SK-N-SH treated with all-trans-retinoic acid at 6 μM for 48 hours (cell line): ENCODE data around the gene CWC22.

Source experiments
- ATAC-seq: fragments of 200-7000 bp; cut with Tn5 transposase; 3 replicates; pipeline ENCODE4 v1.9.1; 2020; ENCODE audit warnings: mild to moderate bottlenecking, moderate library complexity
- ESRRG ChIP-seq: fragments of 250-450 bp; sonication (Bioruptor Pico); IDR thresholded peaks from 2 replicates; pipeline ENCODE4 v1.6.1; 2021; ENCODE audit warnings: mild to moderate bottlenecking
- GLIS3 ChIP-seq: fragments of 250-450 bp; sonication (Bioruptor Pico); IDR thresholded peaks from 2 replicates; pipeline ENCODE4 v1.5.0; 2020; ENCODE audit warnings: mild to moderate bottlenecking, moderate library complexity
- ISL1 ChIP-seq: fragments of 250-450 bp; sonication (Bioruptor Pico); IDR thresholded peaks from 2 replicates; pipeline ENCODE4 v2.1.2; 2022; ENCODE audit warnings: mild to moderate bottlenecking, moderate library complexity
- POU6F1 ChIP-seq: fragments of 250-450 bp; sonication (Bioruptor Pico); IDR thresholded peaks from 2 replicates; pipeline ENCODE4 v1.8.0; 2021; ENCODE audit warnings: low read depth, mild to moderate bottlenecking, moderate library complexity, borderline replicate concordance
- RARB ChIP-seq: fragments of 250-450 bp; sonication (Bioruptor Pico); IDR thresholded peaks from 2 replicates; pipeline ENCODE4 v1.8.0; 2021; ENCODE audit warnings: mild to moderate bottlenecking, moderate library complexity
- SNAI2 ChIP-seq: fragments of 250-450 bp; sonication (Bioruptor Pico); IDR thresholded peaks from 2 replicates; pipeline ENCODE4 v1.5.0; 2020; ENCODE audit warnings: mild to moderate bottlenecking, moderate library complexity
- TCF4 ChIP-seq: fragments of 250-450 bp; sonication (Bioruptor Pico); IDR thresholded peaks from 2 replicates; pipeline ENCODE4 v1.8.0; 2021; ENCODE audit warnings: mild to moderate bottlenecking, moderate library complexity, borderline replicate concordance
- TOX ChIP-seq: fragments of 250-450 bp; sonication (Bioruptor Pico); IDR thresholded peaks from 2 replicates; pipeline ENCODE4 v1.8.0; 2021; ENCODE audit warnings: mild to moderate bottlenecking, moderate library complexity, borderline replicate concordance
- ZC3H10 ChIP-seq: fragments of 250-450 bp; sonication (Bioruptor Pico); IDR thresholded peaks from 2 replicates; pipeline ENCODE4 v1.5.1; 2021; ENCODE audit warnings: mild to moderate bottlenecking, moderate library complexity
- ZFP3 ChIP-seq: fragments of 250-450 bp; sonication (Bioruptor Pico); IDR thresholded peaks from 2 replicates; pipeline ENCODE4 v1.5.0; 2020; ENCODE audit warnings: mild to moderate bottlenecking, moderate library complexity
- ZFP30 ChIP-seq: fragments of 450-650 bp; formaldehyde crosslinking; IDR thresholded peaks from 2 replicates; pipeline ENCODE4 v1.5.0; 2022; ENCODE audit warnings: mild to moderate bottlenecking, moderate library complexity
- ZNF70 ChIP-seq: fragments of 450-650 bp; formaldehyde crosslinking; IDR thresholded peaks from 2 replicates; pipeline ENCODE4 v1.5.0; 2020; ENCODE audit warnings: mild to moderate bottlenecking, moderate library complexity
- ZNF8 ChIP-seq: fragments of 450-650 bp; formaldehyde crosslinking; IDR thresholded peaks from 2 replicates; pipeline ENCODE4 v1.5.0; 2020; ENCODE audit warnings: mild to moderate bottlenecking, moderate library complexity
- TF ChIP-seq, protein P1 (sequence below): fragments of 250-450 bp; sonication (Bioruptor Pico); IDR thresholded peaks from 2 replicates; pipeline ENCODE4 v1.5.1; 2020; ENCODE audit warnings: low read depth, mild to moderate bottlenecking, moderate library complexity
- TF ChIP-seq, protein P2 (sequence below): fragments of 250-450 bp; sonication (Bioruptor Pico); IDR thresholded peaks from 2 replicates; pipeline ENCODE4 v1.8.0; 2020; ENCODE audit warnings: mild to moderate bottlenecking, moderate library complexity, borderline replicate concordance
- TF ChIP-seq, protein P3 (sequence below): fragments of 250-450 bp; sonication (Bioruptor Pico); IDR thresholded peaks from 2 replicates; pipeline ENCODE4 v1.5.0; 2020; ENCODE audit warnings: mild to moderate bottlenecking, moderate library complexity

Gene CWC22

DNA sequence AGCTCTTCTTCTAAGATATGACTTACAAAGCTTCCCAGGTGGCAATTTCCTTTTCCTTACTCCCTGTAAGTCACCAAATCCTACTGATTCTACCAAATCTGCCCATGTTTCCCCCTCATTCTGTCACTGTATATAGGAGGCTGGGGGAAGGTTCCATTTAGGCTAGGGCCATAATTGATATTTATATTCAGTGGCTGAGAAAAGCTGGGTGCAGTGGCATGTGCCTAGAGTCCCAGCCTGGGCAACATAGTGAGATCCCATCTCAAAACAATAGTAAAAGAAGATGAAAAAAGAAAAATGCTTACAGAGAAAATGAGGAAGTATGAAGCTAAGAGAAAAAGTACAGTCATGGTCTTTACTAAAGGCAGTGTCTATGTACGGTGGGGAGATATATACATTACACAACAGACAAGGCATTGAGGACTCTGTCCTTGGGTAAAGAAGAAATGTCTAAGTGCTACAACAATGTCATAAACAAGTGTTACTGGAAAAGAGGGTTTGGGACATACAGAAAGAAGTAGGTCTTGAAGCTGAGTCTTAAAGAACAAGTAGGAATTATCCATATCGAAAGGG, 4.8 kb downstream of the CWC22 start (continued):
- TF ChIP-seq POU6F1 (no peak), ESRRG (CRISPR knock-in tag) (no peak), SNAI2 (CRISPR knock-in tag) (no peak)
- TF ChIP-seq, protein P1, sequence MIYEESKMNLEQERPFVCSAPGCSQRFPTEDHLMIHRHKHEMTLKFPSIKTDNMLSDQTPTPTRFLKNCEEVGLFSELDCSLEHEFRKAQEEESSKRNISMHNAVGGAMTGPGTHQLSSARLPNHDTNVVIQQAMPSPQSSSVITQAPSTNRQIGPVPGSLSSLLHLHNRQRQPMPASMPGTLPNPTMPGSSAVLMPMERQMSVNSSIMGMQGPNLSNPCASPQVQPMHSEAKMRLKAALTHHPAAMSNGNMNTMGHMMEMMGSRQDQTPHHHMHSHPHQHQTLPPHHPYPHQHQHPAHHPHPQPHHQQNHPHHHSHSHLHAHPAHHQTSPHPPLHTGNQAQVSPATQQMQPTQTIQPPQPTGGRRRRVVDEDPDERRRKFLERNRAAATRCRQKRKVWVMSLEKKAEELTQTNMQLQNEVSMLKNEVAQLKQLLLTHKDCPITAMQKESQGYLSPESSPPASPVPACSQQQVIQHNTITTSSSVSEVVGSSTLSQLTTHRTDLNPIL (CRISPR knock-in tag) = no peak
- TF ChIP-seq, all 23 proteins: peak for 0

GRCh38 chr2:180001726-180002125, 5.4 kb downstream of the CWC22 start:
- TF ChIP-seq, protein P2, sequence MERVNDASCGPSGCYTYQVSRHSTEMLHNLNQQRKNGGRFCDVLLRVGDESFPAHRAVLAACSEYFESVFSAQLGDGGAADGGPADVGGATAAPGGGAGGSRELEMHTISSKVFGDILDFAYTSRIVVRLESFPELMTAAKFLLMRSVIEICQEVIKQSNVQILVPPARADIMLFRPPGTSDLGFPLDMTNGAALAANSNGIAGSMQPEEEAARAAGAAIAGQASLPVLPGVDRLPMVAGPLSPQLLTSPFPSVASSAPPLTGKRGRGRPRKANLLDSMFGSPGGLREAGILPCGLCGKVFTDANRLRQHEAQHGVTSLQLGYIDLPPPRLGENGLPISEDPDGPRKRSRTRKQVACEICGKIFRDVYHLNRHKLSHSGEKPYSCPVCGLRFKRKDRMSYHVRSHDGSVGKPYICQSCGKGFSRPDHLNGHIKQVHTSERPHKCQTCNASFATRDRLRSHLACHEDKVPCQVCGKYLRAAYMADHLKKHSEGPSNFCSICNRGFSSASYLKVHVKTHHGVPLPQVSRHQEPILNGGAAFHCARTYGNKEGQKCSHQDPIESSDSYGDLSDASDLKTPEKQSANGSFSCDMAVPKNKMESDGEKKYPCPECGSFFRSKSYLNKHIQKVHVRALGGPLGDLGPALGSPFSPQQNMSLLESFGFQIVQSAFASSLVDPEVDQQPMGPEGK (CRISPR knock-in tag) = no peak
- TF ChIP-seq TCF4 (CRISPR knock-in tag) (no peak), ZFP3 (CRISPR knock-in tag) (no peak), ZNF70 (CRISPR knock-in tag) (no peak), ZFP30 (CRISPR knock-in tag) (no peak), ZC3H10 (CRISPR knock-in tag) (no peak), TOX (no peak), ISL1 (CRISPR knock-in tag) (no peak), POU6F1 (no peak), GLIS3 (CRISPR knock-in tag) (no peak), SNAI2 (CRISPR knock-in tag) (no peak), ESRRG (CRISPR knock-in tag) (no peak)
- TF ChIP-seq, protein P3, sequence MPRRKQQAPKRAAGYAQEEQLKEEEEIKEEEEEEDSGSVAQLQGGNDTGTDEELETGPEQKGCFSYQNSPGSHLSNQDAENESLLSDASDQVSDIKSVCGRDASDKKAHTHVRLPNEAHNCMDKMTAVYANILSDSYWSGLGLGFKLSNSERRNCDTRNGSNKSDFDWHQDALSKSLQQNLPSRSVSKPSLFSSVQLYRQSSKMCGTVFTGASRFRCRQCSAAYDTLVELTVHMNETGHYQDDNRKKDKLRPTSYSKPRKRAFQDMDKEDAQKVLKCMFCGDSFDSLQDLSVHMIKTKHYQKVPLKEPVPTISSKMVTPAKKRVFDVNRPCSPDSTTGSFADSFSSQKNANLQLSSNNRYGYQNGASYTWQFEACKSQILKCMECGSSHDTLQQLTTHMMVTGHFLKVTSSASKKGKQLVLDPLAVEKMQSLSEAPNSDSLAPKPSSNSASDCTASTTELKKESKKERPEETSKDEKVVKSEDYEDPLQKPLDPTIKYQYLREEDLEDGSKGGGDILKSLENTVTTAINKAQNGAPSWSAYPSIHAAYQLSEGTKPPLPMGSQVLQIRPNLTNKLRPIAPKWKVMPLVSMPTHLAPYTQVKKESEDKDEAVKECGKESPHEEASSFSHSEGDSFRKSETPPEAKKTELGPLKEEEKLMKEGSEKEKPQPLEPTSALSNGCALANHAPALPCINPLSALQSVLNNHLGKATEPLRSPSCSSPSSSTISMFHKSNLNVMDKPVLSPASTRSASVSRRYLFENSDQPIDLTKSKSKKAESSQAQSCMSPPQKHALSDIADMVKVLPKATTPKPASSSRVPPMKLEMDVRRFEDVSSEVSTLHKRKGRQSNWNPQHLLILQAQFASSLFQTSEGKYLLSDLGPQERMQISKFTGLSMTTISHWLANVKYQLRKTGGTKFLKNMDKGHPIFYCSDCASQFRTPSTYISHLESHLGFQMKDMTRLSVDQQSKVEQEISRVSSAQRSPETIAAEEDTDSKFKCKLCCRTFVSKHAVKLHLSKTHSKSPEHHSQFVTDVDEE = no peak
- peak; percentile 24; the same call in 2 of the 3 replicates for ATAC-seq

GRCh38 chr2:180000434-180000833, 6.7 kb downstream of the CWC22 start:
- peak; percentile 61 for ATAC-seq
- TF ChIP-seq ISL1 (CRISPR knock-in tag) (peak; percentile 32; the same call in 1 of the 2 replicates), ZNF8 (CRISPR knock-in tag) (no peak)

GRCh38 chr2:179999000-179999399, 8.1 kb downstream of the CWC22 start:
- ATAC-seq = no peak
- TF ChIP-seq ZFP30 (CRISPR knock-in tag) = no peak
- TF ChIP-seq GLIS3 (CRISPR knock-in tag) = no peak
- TF ChIP-seq, protein P3 = no peak
- TF ChIP-seq, protein P2 (CRISPR knock-in tag) = no peak
- no peak for TF ChIP-seq TOX
- TF ChIP-seq ISL1 (CRISPR knock-in tag) = no peak
- TF ChIP-seq SNAI2 (CRISPR knock-in tag) = no peak
- TF ChIP-seq RARB = no peak
